Mesenteric fat pad (tissue), 1 donor: ENCODE data around the gene MARK4. TPM values are rescaled to one million over a fixed set of nuclear protein-coding genes. Genes with fewer than 3 reads are reported as not detected.
"Not testable (repeated sequence)": the region's sequence is repeated elsewhere in the genome, so short reads cannot be mapped to it uniquely, and the experiment has no call there.

Experiments
- DNase-seq: peaks from one replicate; pipeline ENCODE4 v3.0.0-alpha.2; 2020; ENCODE audit warnings: low spot score
- total RNA-seq: library from RNA; stranded (reverse); fragmentation: NEBNext Ultra II Directional; extraction: Animal tissue kit (Norgen Biotek cat#: 25700); gene quantifications from one replicate; pipeline ENCODE4 v1.2.1, GENCODE V29; 2021
- donor health status: DM: yes; HTN: yes; CAD: no.

MARK4 gene
- total RNA-seq, 1 donor from 2014 or later = 25.9 TPM

DNA sequence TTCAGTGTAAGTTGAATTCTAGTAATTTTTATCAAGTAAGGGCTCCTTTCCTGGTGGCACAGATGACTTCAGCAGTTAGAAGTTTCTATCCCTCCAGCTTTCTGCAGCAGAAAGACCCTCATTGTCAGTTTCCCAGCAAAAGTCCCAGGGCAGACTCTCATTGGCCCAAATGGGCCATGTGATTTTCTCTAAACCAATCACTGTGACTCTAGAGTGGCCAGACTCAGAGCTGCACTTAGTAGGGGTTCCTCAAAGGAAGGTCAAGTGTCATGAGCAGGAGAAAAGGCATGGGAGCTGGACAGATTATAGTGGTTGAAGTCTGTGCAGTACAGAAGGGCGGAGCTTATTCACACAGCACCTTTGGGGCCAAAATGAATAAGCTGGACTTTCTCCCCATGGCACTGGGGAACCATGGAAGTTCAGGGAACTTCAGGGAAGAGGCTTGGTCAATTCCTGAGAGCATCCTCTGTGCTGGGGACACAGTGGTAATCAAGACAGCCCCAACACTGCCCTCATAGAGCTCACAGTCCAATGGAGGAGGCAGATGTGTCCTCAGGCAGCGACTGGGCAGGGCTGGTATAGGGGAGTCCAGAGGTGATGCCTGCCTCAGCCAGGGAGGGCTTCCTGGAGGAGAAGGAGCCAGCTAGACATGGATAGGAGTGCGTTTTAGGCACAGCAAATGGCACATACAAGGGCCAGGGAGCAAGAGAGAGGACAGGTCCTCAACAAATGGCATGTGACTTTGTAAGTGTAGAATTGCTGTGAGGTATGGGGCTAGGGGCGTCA is 53.3 kb downstream of the MARK4 start:
- no peak for DNase-seq

- no peak for DNase-seq
These were observed 53.9 kb downstream of the MARK4 start for GRCh38 chr19:45305007-45305406.

DNA sequence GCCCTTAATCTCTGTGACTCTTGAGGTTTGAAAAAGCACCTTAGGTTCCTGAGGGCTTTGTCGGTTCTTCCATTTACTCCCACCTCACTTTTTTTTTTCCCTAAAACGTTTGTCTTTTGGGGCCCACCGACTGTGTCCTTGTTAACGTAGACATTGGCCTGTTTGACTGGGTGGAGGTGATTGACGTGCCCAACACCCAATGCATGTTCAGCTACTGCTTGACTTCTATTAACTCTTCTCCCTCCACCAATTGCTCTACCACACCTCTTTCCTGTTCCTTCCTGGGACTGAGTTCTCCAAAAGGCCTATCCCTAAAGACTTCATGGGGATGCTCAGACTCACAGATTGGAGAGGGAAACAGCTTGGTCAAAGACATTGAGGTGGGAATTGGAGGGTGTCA is 54.4 kb downstream of the MARK4 start:
- no peak for DNase-seq

GRCh38 chr19:45306040-45306439 is 55.0 kb downstream of the MARK4 start:
- no peak for DNase-seq

DNA sequence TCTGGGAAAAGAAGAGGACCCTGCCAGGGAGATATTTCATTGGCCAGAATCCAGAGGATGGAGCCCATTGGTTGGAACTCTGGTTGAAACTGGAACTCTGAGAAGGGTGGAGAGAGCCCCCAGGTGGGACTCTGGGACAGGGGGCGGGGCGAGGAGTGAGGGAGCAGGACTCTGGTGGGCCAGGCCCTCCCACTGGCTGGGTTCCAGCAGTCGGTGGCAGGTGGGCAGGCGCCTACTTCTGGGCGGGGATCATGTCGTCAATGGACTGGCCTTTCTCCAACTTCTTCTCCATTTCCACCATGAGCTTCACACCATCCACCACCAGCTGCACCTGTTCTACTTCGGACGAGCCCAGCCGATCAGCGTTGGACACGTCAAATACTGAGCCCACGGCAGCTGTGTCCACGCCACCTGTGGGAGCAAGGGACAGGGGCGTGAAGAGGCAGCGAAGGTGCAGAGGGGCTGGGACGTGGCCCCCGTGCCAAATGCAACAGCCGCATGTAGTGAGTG is 55.5 kb downstream of the MARK4 start:
- DNase-seq = no peak

DNA sequence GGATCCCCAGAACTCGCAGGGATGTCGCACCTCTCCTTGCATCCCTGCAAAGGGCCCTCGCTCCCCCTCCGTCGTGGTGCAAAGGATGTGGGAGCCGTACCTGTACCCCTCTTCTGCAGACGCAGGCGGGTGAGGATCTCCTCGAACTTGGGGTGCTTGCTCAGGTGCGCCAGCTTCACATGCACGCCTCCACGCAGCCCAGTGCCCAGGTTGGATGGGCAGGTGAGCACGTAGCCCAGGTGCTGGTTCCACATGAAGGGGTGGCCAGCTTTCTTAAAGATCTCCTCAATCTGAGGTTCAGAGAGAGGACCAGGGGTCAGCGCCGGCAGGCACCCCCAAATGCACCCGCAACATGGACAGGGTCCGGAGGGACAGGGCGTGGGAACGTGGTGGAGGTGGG is 56.3 kb downstream of the MARK4 start:
- no peak for DNase-seq

- not testable (repeated sequence) for DNase-seq
These were observed 58.3 kb downstream of the MARK4 start for GRCh38 chr19:45309322-45309721.

DNA sequence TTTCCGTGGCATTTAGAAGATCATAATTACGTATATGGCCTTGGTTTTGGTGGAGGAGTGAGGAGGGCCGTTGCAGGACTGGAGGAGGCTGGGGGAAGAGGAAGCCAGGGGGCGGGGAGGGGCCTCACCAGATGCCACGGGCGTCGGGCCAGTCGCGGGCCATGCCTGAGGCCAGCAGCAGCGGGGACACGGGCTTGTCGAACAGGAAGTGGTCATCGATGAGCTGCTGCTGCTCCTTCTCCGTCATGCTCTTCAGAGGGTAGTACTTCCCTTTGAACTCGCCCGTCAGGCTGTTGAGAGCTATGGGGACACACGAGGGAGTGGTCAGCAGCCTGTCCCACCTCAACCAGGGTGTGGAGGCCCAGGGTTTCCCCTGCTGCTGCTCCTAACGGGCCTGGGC is 60.5 kb downstream of the MARK4 start:
- DNase-seq = no peak

- DNase-seq = not testable (repeated sequence)
These were observed 61.2 kb downstream of the MARK4 start for GRCh38 chr19:45312285-45312684.

- no peak for DNase-seq
These were observed 63.7 kb downstream of the MARK4 start for GRCh38 chr19:45314708-45315245.

- no peak for DNase-seq
These were observed 64.2 kb downstream of the MARK4 start for GRCh38 chr19:45315304-45315703.

GRCh38 chr19:45320997-45321775 is 70.1 kb downstream of the MARK4 start:
- no peak for DNase-seq

GRCh38 chr19:45321848-45322247 is 70.8 kb downstream of the MARK4 start:
- DNase-seq = no peak

- no peak for DNase-seq
These were observed 71.2 kb downstream of the MARK4 start for GRCh38 chr19:45322311-45322710.

DNA sequence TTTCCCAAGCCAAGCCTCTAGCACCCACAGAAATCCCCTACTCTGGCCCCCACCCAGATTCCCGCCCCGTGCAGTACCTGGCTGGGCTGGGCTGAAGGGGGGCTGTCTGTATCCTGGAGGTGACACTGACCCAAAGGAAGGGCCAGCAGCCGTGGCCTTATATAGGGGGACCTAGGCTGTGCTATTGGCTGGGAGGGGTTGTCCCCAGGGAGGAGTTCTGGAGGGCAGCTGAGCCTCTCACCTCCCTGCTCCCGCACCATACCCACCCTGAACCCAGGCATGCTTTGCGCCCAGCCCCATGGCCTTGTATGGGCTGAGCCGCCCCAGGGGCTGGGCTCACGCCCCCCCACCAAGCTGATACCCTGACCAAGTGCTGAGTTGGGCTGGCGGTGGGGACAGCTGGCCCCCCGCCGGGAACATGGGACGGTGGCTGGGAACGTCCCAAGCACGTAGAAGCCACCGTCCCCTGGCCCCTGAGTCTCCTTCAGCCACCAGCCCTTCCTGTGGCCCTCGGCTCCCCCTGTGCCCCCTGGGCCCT is 71.7 kb downstream of the MARK4 start, which contains the start of gene CKM:
TSS of gene CKM (minus strand) at position 132 of the 538 bp plus-strand sequence. CDS start 3,162 bp downstream, outside the sequence.
- DNase-seq = no peak

- no peak for DNase-seq
These were observed 72.6 kb downstream of the MARK4 start for GRCh38 chr19:45323671-45324081.

DNA sequence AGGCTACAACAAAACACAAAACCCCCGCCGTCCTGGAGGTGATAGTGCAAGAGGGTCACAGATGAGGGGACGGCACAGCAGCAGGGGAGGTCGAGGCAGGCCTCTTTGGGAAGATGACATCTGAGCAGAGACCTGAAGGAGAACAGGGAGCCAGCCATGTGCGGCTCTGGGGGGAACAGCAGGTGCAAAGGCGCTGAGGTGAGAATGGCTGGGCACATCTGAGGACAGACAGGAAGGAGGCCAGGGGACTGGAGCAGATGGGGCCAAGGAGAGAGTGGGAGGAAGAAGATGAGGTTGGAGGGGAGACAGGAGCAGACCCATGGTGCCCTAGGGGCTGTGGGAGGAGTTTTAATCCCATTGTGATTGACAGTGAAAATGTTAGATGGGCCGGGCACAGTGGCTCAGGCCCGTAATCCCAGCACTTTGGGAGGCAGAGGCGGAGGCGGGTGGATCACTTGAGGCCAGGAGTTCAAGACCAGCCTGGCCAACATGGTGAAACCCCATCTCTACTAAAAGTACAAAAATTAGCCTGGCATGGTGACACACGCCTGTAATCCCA is 73.4 kb downstream of the MARK4 start:
- DNase-seq = no peak

DNA sequence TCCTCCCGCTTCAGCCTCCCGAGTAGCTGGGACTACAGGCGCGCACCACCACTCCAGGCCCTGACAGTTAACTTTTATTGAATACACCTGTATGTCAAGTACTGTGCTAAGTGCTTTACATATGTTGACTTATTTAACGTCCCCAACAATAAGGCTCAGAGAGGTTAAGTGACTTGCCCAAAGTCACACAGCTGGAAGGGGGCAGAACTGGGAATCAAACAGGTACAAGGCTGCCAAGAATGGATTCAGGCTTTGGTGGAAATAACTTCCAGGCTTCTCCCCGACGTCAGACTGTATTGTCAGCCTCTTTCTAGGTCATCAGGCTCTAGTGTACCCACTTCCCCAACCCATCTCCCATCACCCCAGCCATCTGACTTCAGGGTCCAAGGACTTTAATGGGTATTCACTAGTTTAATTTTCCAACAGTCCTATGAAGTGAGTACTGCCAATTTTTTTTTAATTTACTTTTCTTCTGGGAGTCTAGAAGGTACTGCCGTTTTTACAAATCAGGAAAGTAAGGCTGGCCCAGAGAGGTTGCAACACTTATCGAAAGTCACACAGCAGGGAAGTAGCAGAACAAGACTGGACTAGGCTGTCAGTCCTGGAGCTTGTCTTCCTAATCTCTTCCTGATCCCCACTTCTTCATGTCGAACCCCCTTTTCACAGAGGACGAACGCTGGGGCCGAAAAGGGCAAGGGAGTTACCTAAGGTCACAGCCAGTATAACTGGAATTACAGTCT is 76.5 kb downstream of the MARK4 start:
- no peak for DNase-seq

- DNase-seq = no peak
These were observed 80.3 kb downstream of the MARK4 start for GRCh38 chr19:45331411-45331810.

DNA sequence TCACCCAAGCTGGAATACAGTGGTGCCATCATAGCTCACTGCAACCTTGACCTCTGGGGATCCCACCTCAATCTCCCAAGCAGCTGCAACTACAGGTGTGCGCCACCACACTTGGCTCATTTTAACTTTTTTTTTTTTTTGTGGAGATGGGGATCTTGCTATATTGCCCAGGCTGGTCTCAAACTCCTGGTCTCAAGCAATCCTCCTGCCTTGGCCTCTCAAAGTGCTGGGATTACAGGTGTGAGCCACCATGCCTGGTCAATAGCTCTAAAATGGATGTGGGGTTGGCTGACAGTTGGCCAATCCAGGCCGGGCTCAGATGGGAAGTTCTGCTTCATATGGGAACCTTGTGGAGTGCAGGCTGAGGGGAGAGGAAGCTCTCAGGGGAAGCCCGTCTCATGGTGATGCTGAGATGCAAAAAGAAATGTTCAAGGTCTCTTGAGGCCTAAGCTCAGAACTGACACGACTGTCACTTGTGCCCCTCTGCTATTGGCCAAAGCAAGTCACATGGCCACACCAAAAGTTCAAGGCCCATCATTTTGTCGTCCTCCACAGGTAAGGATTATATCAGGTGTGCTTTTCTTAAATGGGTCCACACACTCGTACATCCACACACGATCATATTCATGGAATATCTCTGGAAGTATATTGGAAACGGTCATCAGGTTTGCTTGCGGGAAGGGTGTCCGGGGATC is 82.7 kb downstream of the MARK4 start:
- no peak for DNase-seq
